GM19452 (cell line): ENCODE results near the gene ICOS.
"Not testable (repeated sequence)": the region's sequence is repeated elsewhere in the genome, so short reads cannot be mapped to it uniquely, and the experiment has no call there.

Experiments used
- ATAC-seq: cut with Tn5 transposase; IDR thresholded peaks from one replicate; pipeline ENCODE4 v1.9.1; 2021; ENCODE audit not compliant: unreplicated experiment

The ICOS gene

DNA sequence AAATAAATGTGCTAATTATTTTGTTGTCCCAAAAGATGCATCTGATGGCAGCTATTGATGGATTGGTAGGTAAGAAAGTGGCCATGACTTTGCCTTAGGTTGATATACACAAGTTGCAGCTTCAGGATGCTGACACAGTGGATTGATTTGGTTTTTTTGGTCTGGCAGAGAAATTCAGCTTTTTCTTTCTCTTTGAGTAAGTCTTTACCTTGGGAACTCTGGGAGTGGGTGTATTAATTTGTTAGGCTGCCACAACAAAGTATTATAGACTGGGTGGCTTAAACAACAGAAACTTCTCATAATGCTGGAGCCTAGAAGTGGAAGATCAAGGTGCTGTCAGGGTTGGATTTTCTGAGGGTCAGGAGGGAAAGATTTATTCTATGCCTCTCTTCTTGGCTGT, 19.8 kb upstream of the ICOS start:
- no peak for ATAC-seq

DNA sequence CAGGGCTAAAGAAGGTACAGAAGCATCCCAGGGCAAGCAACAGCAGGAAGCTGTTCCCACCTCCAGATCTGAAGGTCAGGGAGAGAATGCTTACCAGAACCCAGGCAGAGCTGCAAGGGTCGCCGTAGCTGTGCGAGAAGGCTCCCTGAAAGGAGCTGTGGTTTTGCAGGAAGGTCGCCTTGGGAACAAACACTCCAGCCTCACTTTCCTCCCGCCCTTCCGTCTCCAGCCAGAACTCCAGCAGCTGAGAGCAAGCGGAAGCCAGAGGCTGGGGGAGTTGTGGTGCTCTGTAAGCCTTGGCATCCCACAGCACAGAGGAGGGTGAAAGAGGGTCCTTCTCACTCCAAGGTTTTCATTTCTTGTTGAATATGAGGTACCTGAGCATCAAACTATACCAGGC, 18.3 kb upstream of the ICOS start:
- no peak for ATAC-seq

DNA sequence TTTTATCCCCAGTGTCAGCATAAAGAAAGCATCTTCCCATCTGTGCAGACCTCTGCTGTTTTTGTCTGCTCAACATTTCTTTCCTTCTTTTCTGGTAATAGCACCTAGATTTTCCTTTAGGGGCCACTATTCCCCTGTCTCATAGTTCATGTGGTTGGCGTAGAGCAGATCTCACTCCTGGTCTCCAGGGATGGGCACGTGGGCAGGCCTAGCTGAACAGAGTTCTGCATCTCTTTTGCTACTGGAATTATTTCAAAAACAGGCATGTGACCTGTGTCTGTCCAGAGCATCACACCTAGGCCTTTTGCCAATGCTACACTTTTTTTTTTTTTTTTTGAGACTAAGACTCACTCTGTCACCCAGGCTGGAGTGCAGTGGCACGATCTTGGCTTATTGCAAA, 17.7 kb upstream of the ICOS start:
- no peak for ATAC-seq

DNA sequence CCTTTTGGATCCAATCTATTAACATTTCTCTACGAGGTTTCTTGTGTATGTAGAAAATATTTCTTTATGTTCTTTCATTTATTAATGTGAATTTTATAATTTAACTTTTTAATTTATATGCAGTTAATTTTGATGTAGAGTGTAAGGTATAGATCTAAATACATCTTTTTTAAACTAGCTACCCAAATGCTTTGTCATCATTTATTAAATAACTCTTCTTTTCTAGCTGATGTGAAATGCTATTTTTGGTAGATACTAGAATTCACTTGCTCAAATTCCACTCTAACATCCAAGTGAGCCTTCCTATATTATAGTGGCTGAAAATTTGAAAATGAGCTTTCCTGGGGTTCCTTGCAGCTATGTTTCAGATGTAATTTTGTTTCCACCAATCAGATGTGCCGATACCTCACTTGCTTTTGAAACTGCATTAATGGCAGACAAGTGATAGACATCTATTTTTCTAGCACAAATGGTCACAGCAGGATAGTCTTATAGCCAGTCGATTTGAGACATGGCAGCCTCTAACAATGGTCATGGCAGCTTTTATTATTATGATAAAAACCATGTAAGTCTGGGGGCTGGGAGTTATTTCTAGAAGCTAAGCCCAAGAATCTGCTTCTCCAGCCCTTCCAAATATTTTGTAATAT, 10.9 kb upstream of the ICOS start:
- ATAC-seq, result no peak

DNA sequence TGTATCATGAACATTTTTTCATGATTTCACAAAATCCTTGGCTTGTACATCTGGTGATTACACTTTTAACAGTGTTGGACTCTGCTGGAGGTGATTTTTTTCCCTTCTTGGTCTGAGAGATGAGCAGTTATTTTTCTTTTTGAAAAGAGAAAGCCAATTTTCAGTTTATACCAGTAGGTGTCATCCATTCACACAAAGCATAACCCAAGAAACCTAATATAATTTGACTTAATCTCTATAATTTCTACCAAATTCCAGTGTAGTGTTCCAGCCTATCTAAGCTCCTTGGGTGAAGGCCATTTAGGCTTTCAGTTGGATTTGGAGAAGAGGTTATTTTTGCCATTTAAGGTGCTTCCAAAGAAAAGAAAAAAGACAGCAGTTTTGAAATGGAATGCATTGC, 7.7 kb upstream of the ICOS start:
- no peak for ATAC-seq

DNA sequence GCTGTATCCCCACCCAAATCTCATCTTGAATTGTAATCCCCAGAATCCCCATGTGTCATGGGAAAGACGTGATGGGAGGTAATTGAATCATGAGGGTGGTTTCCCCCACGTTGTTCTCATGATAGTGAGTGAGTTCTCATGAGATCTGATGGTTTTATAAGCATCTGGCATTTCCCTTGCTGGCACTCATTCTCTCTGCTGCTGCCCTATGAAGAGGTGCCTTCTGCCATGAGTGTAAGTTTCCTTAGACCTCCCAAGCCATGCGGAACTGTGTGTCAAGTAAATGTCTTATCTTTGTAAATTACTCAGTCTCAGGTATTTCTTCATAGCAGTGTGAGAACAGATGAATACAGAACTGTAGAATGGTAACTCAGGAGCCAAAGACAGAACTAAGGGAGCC, 5.3 kb upstream of the ICOS start:
- not testable (repeated sequence) for ATAC-seq

DNA sequence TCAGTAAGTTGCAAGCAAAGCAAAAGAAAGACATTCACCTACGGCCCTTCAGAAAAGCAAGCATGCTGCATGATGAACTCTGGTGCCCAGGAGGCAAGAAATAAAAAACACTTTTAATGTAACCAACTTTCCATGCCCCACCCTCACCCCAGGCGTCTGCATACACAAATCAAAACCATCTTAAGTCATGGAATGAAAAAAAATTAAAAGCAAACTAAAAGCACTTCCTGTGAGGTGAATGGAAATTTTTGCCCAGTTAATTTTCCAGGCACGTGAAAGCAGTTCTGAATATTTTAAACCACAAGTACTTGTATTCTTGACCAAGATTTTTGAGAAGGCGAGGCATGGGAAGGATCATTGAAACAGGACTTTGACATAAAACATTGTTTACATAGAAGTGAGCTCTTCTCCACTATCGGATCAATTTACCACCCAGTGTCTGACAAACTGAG, 2.5 kb upstream of the ICOS start:
- ATAC-seq, result no peak

DNA sequence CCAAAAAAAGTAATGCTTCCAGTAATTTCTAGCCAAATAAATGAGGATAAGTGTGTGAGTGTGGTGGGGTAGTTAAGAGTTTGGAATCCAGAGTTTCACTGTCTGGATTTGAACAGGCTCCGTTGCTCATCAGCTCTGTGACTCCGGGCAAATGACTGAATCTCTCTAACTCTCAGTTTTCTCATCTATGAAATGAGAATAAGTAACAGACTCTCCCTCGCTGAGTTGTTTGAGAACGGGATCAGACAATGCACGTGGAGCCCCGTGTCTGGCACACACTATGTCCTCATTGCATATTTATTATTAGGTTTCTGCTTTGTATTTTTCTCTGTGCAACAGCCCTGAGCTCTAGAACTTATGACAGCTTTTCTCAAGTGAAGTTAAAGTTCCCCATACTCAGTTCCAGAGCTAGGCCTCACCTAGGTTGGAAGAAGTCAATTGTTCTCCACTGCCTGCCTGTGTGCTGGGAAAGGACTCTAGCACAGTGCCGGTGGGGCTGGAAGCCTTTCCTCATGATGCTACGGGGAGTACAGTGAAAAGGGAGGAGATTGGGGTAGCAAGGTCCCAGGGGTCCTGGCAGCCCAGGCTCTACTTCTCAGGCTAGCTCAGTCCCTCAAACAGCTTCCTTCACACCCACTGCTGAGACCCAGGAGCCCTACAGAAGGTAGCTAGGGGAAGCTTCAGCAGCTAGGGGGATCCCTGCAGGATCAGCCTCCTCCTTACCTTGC, 1.7 kb upstream of the ICOS start:
- ATAC-seq, result no peak

DNA sequence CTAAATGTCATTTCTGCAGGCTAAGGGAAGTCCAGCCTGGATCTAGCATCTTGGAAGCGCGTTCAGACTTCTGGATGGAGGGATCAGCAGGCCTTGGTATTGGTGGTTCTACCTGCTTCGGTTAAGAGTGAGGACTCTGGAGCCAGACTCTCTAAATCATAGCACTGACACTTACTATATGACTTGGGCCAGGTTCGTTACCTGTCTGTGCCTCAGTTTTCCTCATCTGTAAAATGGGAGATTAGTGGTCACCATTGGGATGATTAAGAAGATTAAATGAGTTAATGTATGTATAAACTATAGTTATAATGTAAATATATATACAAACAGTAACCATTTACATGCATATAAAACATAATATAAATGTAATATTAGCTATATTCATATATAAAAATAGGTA, 995 bp upstream of the ICOS start:
- no peak for ATAC-seq

DNA sequence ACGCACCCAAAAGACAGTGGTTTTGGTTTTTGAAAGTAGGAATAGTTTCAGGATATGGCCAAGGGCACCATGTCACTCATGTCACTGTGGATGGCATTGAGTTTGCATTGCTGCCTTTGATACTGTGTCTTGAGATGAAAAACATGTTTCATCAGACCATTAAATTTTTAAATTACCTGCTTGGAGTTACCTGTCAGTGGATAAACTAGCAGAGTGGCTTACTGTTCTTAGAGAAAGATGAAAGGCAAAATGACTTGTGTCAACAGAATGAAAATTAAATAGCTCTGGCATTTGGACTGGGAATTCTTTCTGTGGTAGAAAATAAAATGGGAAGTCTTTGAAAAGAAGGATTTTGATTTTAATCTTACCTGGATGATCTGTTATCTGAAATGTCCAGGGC, 386 bp downstream of the ICOS start:
- no peak for ATAC-seq

DNA sequence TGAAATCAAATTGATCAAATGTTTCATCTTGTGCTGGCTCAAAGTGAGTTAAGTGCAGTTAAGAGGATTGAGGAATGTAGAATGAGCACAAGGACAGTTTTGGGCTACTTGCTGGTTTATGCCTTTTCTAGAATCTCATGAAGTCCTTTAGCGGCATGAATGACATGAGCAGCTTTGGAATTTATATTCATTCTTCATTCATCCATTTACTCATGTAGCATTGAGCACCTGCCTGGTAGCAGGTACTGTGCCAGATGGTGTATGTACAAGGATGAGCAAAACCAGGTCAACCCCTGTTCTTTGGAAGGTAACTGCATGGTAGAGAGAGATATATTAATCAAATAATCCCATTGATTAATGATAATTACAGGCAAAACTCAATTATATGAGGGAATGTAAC, 1.2 kb downstream of the ICOS start:
- ATAC-seq, result no peak

DNA sequence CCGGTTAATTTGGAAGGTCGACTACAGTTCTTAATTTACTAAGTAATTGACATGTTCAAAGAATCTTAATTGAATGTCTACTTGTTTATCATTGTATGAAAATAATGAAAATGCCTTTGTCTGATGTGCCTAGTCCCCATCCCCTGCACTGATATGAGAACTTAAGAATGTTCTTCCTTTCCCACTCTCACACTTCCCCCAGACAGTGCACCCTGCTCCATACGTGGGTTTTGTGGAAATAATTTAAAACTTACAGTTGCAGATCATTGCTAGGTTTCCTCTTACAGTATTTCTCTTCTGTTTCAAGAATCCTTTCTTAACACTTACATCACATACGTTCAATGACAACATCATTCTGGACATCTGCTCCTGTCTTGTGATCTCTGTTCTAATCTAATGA, 3.5 kb downstream of the ICOS start:
- ATAC-seq, result no peak

DNA sequence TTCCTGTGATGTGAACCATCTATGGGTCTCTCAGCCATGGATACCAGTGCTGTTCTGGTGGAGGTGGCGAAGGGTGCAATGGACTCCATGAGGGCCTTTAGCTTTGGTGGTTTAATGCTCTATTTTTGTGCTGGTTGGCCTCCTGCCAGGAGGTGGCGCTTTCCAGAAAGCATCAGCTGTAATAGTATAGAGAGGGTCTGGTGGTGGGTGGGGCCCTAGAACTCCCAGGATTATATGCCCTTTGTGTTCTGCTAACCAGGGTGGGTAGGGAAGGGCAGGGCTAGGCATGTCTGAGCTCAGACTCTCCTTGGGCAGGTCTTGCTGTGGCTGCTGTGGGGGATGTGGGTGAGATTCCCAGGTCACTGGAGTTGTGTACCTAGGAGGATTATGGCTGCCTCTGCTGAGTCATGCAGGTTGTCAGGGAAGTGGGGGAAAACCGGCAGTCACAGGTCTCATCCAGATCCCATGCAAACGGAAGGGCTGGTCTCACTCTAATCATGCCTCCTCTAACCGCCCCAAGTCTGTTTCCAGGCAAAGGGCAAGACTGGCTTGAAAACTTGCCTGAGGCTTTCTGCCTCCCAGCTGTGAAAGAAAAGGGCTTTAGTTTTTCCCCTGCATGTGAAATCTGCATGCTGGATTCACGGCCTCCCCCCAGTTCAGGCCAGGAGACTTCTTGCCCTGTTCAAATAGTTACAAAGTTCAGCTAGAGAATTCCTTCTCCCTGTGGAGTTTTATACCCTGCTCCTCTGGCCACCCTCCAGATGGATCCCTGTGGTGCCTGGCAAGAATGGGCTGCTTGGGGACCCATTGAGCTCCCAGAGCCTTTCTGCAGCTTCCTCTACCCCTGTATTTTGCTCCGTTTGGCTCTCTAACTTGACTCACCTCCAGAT, 7.2 kb downstream of the ICOS start:
- not testable (repeated sequence) for ATAC-seq

DNA sequence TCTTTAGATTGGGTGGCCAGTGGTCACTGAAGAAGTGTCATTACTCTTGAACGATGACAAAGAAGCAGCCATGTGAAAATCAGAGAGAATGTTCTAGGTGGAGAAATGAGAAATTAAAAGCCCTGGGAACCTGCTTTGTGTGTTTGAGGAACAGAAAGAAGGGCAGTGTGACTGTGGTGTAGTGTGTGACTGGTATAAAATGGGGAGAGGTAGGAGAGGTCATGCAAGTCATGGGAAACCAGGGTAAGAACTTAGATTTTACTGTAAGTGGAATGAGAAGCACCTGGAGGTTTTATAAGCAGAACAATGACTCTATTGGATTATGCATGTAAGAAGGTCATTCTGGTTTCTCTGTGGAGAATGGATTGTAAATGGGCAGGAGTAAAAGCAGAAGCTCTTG, 12.2 kb downstream of the ICOS start:
- ATAC-seq, result peak; percentile 50

DNA sequence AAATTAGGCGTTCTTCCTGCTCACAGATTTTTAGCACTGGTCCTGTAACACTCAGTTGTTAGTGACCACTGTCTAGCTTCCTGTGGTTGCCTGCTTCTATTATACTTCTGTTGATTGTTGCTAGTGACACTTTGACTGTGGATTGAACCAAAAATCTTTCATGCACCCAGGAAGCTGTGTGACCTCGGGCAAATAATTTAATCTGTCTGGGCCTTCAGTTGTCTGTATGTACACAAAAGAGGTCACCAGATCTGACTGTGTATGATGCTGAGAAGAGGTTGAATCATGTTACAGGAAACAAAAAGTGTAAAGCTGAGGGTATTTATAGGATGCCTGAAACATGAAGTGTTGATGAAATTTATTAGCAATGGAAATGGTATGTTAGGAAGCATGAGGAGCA, 12.7 kb downstream of the ICOS start:
- peak; percentile 48 for ATAC-seq

DNA sequence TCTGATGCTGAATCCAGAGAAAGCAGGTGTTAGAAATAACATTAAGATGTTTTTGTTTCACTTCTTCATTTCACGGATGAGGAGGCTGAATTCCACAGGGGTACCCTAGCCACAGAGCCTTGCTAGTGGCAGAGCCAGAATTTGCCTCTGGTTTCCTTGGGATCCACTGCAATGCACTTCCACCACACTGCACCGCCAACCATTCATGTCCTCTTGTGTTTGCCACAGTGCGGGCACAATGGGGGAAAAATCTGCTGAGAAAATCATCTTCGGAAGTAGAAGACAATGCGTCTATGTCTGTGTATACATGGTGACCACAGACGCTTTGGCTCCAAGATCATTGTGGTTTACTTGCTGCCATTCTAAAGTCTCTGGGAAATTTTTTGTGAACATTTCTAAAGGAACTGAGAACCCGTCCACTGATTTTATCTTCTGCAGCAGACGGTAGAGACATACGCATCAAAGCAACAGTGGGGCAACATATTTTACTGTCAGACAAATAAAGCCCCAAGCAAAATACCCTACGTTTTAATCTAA, 14.9 kb downstream of the ICOS start:
- ATAC-seq, result no peak

DNA sequence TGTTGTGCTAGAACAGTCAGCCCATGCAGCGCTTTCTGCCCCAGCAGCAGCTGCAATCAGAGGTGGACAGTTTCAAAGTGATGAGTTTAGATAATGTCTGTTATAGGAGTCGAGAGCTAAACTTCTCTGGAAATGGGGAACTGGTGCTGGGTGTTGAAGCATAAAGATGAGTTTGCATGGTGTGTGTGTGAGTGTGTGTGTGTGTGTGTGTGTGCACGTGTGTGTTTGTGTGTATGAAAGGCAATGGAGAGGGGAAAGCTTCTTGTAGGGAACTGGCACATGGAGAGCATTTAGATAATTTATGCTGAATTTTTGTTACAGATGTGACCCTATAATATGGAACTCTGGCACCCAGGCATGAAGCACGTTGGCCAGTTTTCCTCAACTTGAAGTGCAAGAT, 22.7 kb downstream of the ICOS start:
- ATAC-seq, result no peak

DNA sequence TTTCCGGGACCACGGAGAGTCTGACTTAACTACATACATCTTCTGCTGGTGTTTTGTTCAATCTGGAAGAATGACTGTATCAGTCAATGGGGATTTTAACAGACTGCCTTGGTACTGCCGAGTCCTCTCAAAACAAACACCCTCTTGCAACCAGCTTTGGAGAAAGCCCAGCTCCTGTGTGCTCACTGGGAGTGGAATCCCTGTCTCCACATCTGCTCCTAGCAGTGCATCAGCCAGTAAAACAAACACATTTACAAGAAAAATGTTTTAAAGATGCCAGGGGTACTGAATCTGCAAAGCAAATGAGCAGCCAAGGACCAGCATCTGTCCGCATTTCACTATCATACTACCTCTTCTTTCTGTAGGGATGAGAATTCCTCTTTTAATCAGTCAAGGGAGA, 23.1 kb downstream of the ICOS start:
- no peak for ATAC-seq

DNA sequence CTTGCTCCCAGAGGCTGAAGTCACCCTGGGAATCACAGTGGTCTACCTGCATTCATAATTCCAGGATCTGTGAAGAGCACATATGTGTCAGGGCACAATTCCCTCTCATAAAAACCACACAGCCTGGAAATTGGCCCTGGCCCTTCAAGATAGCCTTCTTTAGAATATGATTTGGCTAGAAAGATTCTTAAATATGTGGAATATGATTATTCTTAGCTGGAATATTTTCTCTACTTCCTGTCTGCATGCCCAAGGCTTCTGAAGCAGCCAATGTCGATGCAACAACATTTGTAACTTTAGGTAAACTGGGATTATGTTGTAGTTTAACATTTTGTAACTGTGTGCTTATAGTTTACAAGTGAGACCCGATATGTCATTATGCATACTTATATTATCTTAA, 24.2 kb downstream of the ICOS start:
- no peak for ATAC-seq

DNA sequence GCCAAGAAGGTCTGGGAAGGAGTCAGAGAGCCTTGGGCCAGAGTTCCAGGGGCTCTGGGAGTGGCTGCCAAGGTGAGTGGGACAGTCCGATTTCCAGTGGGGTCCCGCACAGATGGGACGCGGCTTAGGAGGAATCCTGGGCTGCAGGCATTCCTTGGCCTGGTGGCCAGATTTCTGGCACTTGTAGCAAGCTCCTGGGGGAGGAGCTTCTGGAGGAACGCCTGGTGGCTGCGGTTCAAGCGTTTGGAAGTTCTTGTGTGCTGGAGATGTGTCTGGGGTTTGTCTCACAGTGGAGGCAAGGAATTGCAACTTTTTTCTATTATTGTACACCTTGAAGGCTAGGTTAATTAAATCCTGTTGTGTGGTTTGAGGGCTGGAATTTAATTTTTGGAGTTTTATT, 28.6 kb downstream of the ICOS start:
- ATAC-seq, result not testable (repeated sequence)

DNA sequence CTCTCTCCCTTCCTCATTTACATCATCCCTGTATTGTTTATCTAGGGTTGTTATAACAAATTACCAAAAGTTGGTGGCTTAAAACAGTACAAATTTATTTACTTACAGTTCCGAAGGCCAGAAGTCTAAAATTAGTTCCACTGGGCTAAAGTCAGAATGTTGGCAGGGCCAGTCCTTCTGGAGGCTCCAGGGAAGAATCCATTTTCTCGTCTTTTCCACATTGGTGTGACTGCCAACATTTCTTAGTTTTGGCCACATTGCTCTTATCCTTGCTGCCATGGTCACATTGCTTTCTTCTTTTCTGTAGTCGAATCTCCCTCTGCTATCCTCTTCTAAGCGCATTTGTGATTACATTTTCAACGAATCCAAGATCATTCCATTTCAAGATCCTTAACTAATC, 34.7 kb downstream of the ICOS start:
- ATAC-seq, result no peak

DNA sequence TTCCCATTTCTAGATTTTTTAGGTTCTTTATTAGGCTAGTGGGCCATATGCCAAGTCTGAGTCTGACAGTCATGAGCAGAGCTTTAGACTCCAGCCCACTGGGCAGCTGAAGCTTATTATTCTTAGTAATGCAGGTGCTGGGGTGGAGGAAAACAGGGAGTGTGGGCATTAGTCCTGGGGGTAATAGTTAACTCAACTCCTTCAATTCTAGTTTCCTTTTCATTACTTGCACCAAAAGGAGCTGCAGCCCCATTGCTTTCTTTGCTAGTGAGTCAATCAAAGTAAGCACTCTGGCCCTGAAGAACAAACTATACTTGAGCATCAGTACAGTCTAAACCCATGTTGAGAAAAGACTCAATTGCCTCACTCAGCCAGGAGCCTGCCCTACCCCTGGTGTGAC, 35.5 kb downstream of the ICOS start:
- ATAC-seq, result peak; percentile 68
